Activated T-cell treated with anti-CD3 and anti-CD28 coated beads, Interleukin-2, amount 50 U/mL, for 1 hour (primary cell): Measurements from ENCODE around the gene YPEL3.
"Not testable (repeated sequence)": the region's sequence is repeated elsewhere in the genome, so short reads cannot be mapped to it uniquely, and the experiment has no call there.

ENCODE experiments used
- DNase-seq: peaks from one replicate; pipeline ENCODE4 v3.0.0-alpha.2; 2020

Gene YPEL3, protein sequence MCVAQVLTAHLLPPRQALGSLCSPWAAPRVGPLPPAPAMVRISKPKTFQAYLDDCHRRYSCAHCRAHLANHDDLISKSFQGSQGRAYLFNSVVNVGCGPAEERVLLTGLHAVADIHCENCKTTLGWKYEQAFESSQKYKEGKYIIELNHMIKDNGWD

GRCh38 chr16:30096105-30096861 lies at the start of gene YPEL3:
TSS of gene YPEL3 (minus strand) at chr16:30096213. CDS start at chr16:30095482, 731 bp downstream.
- peak; percentile 89 for DNase-seq

DNA sequence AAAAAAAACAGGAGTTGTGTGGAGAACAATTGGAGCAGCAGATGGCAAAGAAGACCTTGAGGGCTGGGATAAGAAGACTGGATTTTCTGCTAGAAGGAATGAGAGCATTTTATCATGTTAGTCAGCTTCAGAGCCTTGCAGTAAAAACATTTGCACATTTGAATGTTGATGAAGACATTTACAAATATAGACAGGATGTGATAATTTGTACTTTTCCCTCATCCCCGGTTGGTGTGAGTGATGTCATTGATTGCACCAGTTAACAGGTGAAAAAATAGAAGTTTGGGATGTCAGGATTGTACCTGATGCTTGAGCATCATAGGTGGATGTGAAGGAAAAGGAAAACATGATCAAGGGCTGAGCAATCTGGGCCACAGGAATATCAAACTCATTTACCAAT lies 49.6 kb upstream of the YPEL3 start:
- no peak for DNase-seq

DNA sequence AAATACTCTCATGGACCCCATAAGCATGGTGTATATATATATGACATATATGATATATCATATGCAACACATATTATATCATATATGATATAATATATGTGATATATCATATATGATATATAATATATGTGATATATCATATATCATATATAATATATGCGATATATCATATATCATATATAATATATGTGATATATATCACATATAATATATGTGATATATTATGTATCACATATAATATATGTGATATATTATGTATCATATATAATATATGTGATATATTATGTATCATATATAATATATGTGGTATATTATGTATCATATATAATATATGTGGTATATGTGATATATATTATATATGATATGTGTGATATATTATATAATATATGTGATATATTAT lies 48.9 kb upstream of the YPEL3 start:
- DNase-seq = no peak

DNA sequence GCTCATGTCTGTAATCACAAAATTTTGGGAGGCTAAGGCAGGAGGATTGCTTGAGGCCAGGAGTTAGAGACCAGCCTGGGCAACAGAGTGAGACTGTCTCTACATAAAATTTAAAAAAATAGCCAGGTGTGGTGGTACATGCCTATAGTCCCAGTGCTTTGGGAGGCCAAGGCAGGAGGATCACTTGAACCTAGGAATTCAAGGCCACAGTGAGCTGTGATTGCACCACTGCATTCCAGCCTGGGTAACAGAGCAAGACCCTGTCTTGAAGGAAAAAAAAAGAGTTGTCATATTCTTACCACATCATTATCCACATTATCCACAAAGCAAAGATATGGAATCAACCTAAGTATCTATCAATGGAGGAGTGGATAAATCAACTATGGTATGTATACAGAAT lies 48.0 kb upstream of the YPEL3 start:
- no peak for DNase-seq

GRCh38 chr16:30143347-30143702 lies 47.3 kb upstream of the YPEL3 start:
- no peak for DNase-seq

GRCh38 chr16:30142672-30143346 lies 46.8 kb upstream of the YPEL3 start:
- no peak for DNase-seq

DNA sequence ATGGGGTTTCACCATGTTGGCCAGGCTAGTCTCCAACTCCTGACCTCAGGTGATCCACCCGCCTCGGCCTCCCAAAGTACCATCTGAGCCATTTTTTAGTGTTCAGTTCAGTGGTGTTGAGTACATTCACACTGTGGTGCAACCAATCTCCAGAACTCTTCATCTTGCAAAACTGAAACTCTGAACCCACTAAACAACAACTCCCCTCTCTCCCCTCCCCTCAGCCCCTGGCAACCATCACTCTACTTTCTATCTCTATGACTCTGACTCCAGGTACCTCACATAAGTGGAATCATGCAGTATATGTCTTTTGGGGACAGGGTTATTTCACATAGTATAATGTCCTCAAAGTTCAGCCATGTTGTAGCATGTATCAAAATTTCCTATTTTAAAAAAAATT lies 45.7 kb upstream of the YPEL3 start:
- DNase-seq = no peak

- no peak for DNase-seq
Observed at GRCh38 chr16:30139583-30140481, 43.8 kb upstream of the YPEL3 start.

- DNase-seq = no peak
Observed at GRCh38 chr16:30137897-30138296, 41.9 kb upstream of the YPEL3 start.

- DNase-seq = no peak
Observed at GRCh38 chr16:30136971-30137605, 41.1 kb upstream of the YPEL3 start.

DNA sequence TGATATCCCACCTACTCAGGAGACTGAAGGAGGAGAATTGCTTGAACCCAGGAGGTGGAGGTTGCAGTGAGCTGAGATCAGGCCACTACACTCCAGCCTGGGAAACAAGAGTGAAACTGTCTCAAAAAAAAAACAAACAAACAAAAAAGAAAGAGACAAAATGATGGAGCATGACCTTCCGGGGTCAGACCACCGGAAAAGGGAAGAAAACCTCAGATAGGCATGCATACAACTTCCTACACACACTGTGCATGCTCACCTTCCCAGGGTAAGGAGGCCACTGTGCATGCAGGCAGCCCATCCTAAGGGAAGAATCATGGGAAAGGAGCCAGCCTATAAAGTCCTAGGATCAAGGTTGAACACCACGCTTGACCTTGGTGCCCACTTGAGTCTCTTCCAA lies 36.6 kb upstream of the YPEL3 start:
- no peak for DNase-seq

GRCh38 chr16:30131869-30132475 lies 36.0 kb upstream of the YPEL3 start:
- no peak for DNase-seq

DNA sequence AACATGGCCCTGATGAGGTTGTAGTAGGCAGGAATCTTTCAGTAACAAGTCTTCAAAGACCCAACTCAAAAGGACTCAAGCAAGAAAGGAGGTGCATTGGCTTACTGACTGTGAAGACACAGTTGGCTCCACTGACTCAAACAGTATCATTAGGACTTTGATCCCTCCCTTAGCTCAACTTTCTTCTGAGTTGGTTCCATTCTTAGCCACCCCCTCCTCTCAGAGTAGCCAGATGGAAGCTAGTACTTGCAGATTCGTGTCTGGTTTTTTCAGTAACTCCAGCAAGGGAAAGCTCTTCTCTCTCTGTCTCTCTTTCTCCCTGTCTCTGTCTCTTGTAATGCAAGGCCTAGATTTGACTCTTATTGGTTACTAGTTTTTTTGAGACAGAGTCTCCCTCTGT lies 32.0 kb upstream of the YPEL3 start:
- no peak for DNase-seq

GRCh38 chr16:30125690-30126089 lies 29.7 kb upstream of the YPEL3 start:
- not testable (repeated sequence) for DNase-seq

GRCh38 chr16:30124985-30125379 lies 29.0 kb upstream of the YPEL3 start:
- DNase-seq = no peak

GRCh38 chr16:30122604-30123160 lies 26.7 kb upstream of the YPEL3 start:
- peak; percentile 33 for DNase-seq

GRCh38 chr16:30121741-30122571 lies 25.9 kb upstream of the YPEL3 start:
- DNase-seq = no peak

- no peak for DNase-seq
Observed at GRCh38 chr16:30120340-30121105, 24.5 kb upstream of the YPEL3 start.

GRCh38 chr16:30119428-30119827 lies 23.4 kb upstream of the YPEL3 start:
- DNase-seq = no peak

GRCh38 chr16:30117768-30118167 lies 21.8 kb upstream of the YPEL3 start:
- DNase-seq = no peak
